Liver (tissue), 9 donors: Measurements from ENCODE around the gene DSE. TPM values are rescaled to one million over a fixed set of nuclear protein-coding genes. Genes with fewer than 3 reads are reported as not detected.

ENCODE experiments used
- DNase-seq: peaks from one replicate; pipeline ENCODE4 v3.0.0-alpha.2; 2017; ENCODE audit warnings: low spot score
- H3K27ac ChIP-seq, 2 donors: one replicate each; pipeline ENCODE4 v1.7.0; 2013; ENCODE audit warnings: inconsistent platforms in 2 of 2, low read length in 2 of 2, control low read depth in 1 of 2, low read depth in 1 of 2, mild to moderate bottlenecking in 1 of 2
- H3K27me3 ChIP-seq, 4 donors: one replicate each; pipeline versions ENCODE4 v1.6.1 to v1.7.0; 2013; ENCODE audit warnings: low read length in 3 of 4, inconsistent platforms in 1 of 4, mild to moderate bottlenecking in 1 of 4, moderate library complexity in 1 of 4; ENCODE audit not compliant: control insufficient read depth in 4 of 4, insufficient read depth in 4 of 4
- H3K36me3 ChIP-seq, 4 donors: one replicate each; pipeline versions ENCODE4 v1.6.1 to v1.7.0; 2013; ENCODE audit warnings: low read length in 3 of 4, mild to moderate bottlenecking in 3 of 4, low read depth in 1 of 4, moderate library complexity in 1 of 4; ENCODE audit not compliant: control insufficient read depth in 4 of 4, insufficient read depth in 3 of 4
- H3K4me1 ChIP-seq, 4 donors: one replicate each; pipeline versions ENCODE4 v1.6.1 to v1.7.0; 2013; ENCODE audit warnings: low read length in 3 of 4, mild to moderate bottlenecking in 3 of 4, moderate library complexity in 1 of 4; ENCODE audit not compliant: control insufficient read depth in 4 of 4, insufficient read depth in 4 of 4
- H3K4me3 ChIP-seq, 3 donors: one replicate each; pipeline versions ENCODE4 v1.6.1 to v1.7.0; 2013; ENCODE audit warnings: low read length in 3 of 3, control low read depth in 1 of 3, low read depth in 1 of 3, mild to moderate bottlenecking in 1 of 3
- H3K9ac ChIP-seq, 2 donors: one replicate each; pipeline ENCODE4 v1.7.0; 2013; ENCODE audit warnings: low read length in 2 of 2, mild to moderate bottlenecking in 2 of 2, moderate library complexity in 2 of 2, control low read depth in 1 of 2, low read depth in 1 of 2
- H3K9me3 ChIP-seq, 4 donors: one replicate each; pipeline versions ENCODE4 v1.6.1 to v1.7.0; 2013; ENCODE audit warnings: low read length in 3 of 4; ENCODE audit not compliant: control insufficient read depth in 4 of 4
- ATF3 ChIP-seq: IDR thresholded peaks from 2 replicates; pipeline ENCODE4 v1.6.1; 2016; ENCODE audit warnings: antibody characterized with exemption
- CTCF ChIP-seq: fragments of 150-350 bp; IDR thresholded peaks from 2 replicates; pipeline ENCODE4 v1.5.1; 2017; ENCODE audit warnings: improper control_type of control experiment, low read depth, low read length; ENCODE audit not compliant: missing input control
- EGR1 ChIP-seq, 2 donors: IDR thresholded peaks; 2 replicates each; pipeline ENCODE4 v1.6.1; 2016 to 2018; ENCODE audit warnings: antibody characterized with exemption in 2 of 2, low read depth in 2 of 2
- FOXA1 ChIP-seq: IDR thresholded peaks from 2 replicates; pipeline ENCODE4 v1.6.1; 2016; ENCODE audit warnings: antibody characterized with exemption
- FOXA2 ChIP-seq: IDR thresholded peaks from 2 replicates; pipeline ENCODE4 v1.6.1; 2016; ENCODE audit warnings: antibody characterized with exemption
- GABPA ChIP-seq, 2 donors: IDR thresholded peaks in 1 of 2; conservative IDR thresholded peaks in 1 of 2; 2 replicates each; pipeline ENCODE4 v1.6.1; 2016; ENCODE audit warnings: antibody characterized with exemption in 2 of 2, mild to moderate bottlenecking in 1 of 2, moderate library complexity in 1 of 2
- HNF4A ChIP-seq, 2 donors: conservative IDR thresholded peaks; 2 replicates each; pipeline ENCODE4 v1.6.1; 2016; ENCODE audit warnings: antibody characterized with exemption in 2 of 2, mild to moderate bottlenecking in 2 of 2
- JUND ChIP-seq, 2 donors: IDR thresholded peaks; 2 replicates each; pipeline ENCODE4 v1.6.1; 2016; ENCODE audit warnings: antibody characterized with exemption in 2 of 2
- MAX ChIP-seq: IDR thresholded peaks from 2 replicates; pipeline ENCODE4 v1.6.1; 2016; ENCODE audit warnings: antibody characterized with exemption
- NR2F2 ChIP-seq: IDR thresholded peaks from 2 replicates; pipeline ENCODE4 v1.6.1; 2016; ENCODE audit warnings: antibody characterized with exemption
- RAD21 ChIP-seq, 2 donors: IDR thresholded peaks; 2 replicates each; pipeline ENCODE4 v1.6.1; 2016; ENCODE audit warnings: antibody characterized with exemption in 2 of 2, mild to moderate bottlenecking in 2 of 2
- REST ChIP-seq: IDR thresholded peaks from 2 replicates; pipeline ENCODE4 v1.6.1; 2016; ENCODE audit warnings: antibody characterized with exemption, mild to moderate bottlenecking
- RXRA ChIP-seq, 2 donors: IDR thresholded peaks; 2 replicates each; pipeline ENCODE4 v1.6.1; 2017 to 2018; ENCODE audit warnings: antibody characterized with exemption in 2 of 2, mild to moderate bottlenecking in 1 of 2
- SP1 ChIP-seq: IDR thresholded peaks from 2 replicates; pipeline ENCODE4 v1.6.1; 2018; ENCODE audit warnings: antibody characterized with exemption, mild to moderate bottlenecking
- TAF1 ChIP-seq: conservative IDR thresholded peaks from 2 replicates; pipeline ENCODE4 v1.6.1; 2016; ENCODE audit warnings: antibody characterized with exemption, mild to moderate bottlenecking
- YY1 ChIP-seq: IDR thresholded peaks from 2 replicates; pipeline ENCODE4 v1.6.1; 2016; ENCODE audit warnings: antibody characterized with exemption, mild to moderate bottlenecking
- ZBTB33 ChIP-seq: IDR thresholded peaks from 2 replicates; pipeline ENCODE4 v1.6.1; 2016; ENCODE audit warnings: antibody characterized with exemption
- WGBS: extraction: QIAGEN DNeasy Blood & Tissue Kit; methylation state at CpG from one replicate; pipeline ENCODE4 v1.1.7; 2013; 5-methylcytosine and 5-hydroxymethylcytosine counted together
- polyA plus RNA-seq, 2 donors: library from polyadenylated mRNA; stranded (reverse) in 1 of 2; unstranded in 1 of 2; fragments of 200-250 nt in 1 of 2; fragments of >200 nt in 1 of 2; fragmentation: Nextera tagmentation in 1 of 2; extraction: Ambion mirVana in 1 of 2; gene quantifications; one replicate each; pipeline versions ENCODE4 v1.2.1 to v1.2.3, GENCODE V29; 2013 to 2015
- total RNA-seq, 2 donors: library from RNA; depleted of rRNA; stranded (reverse); fragments of >200 nt; gene quantifications; one replicate each; pipeline ENCODE4 v1.2.3, GENCODE V29; 2014
- donor health status: healthy.
- donor health status: healthy.
- donor health status: healthy.
- donor health status: healthy.
- donor health status: healthy.

The DSE gene
- total and polyA plus RNA-seq, 4 donors, result 5.5 to 22.8 (median 9.6) TPM

- Histone ChIP-seq H3K9ac (no peak overlapping the region), H3K9me3 (no peaks in the 10 kb centered on the region), H3K36me3 (peaks cover 0 to 8% (median 3%) of the 10 kb centered on the region in 4 donors), H3K27ac (no peak overlapping the region), H3K4me1 (peaks cover 0 to 4% (median 0%) of the 10 kb centered on the region in 4 donors), H3K27me3 (no peaks in the 10 kb centered on the region), H3K4me3 (no peak overlapping the region)
- TF ChIP-seq RXRA (IDR thresholded peaks at IDR 0.05) (no peak), ZBTB33 (no peak), REST (no peak), SP1 (no peak), NR2F2 (no peak), CTCF (no peak), EGR1 (IDR thresholded peaks at IDR 0.05; ENCODE audit: low read depth in 2 of 2) (no peak), GABPA (IDR thresholded peaks at IDR 0.05 in 1 of 2, conservative IDR thresholded peaks at IDR 0.05 in 1 of 2) (no peak), TAF1 (no peak), JUND (IDR thresholded peaks at IDR 0.05) (no peak), RAD21 (IDR thresholded peaks at IDR 0.05) (no peak), YY1 (no peak)
- WGBS, result 97% methylated on average over 2 of the region's 2 CpGs
- DNase-seq, result no peak
These were observed 58.4 kb downstream of the DSE start for GRCh38 chr6:116429111-116429510.

GRCh38 chr6:116430860-116431259 is 60.1 kb downstream of the DSE start:
- DNase-seq, result no peak
- H3K27me3 ChIP-seq, result no peaks in the 10 kb centered on the region
- H3K27ac ChIP-seq, result no peak overlapping the region
- no peak overlapping the region for H3K4me3 ChIP-seq
- peaks cover 0 to 8% (median 3%) of the 10 kb centered on the region in 4 donors for H3K36me3 ChIP-seq
- H3K4me1 ChIP-seq, result peaks cover 0 to 6% (median 3%) of the 10 kb centered on the region in 4 donors
- 93% methylated on average over 4 of the region's 4 CpGs for WGBS
- H3K9me3 ChIP-seq, result no peaks in the 10 kb centered on the region
- no peak overlapping the region for H3K9ac ChIP-seq
- TF ChIP-seq NR2F2 (no peak), HNF4A (conservative IDR thresholded peaks at IDR 0.05) (no peak), ATF3 (no peak), JUND (IDR thresholded peaks at IDR 0.05) (no peak), TAF1 (no peak), YY1 (no peak), RAD21 (IDR thresholded peaks at IDR 0.05) (no peak), FOXA1 (no peak), GABPA (IDR thresholded peaks at IDR 0.05 in 1 of 2, conservative IDR thresholded peaks at IDR 0.05 in 1 of 2) (no peak), SP1 (no peak), EGR1 (IDR thresholded peaks at IDR 0.05; ENCODE audit: low read depth in 2 of 2) (no peak), CTCF (no peak), RXRA (IDR thresholded peaks at IDR 0.05) (no peak), FOXA2 (no peak), MAX (no peak), REST (no peak)
